Measurements from ENCODE around the gene GSC2. TPM values are rescaled to one million over a fixed set of nuclear protein-coding genes. Genes with fewer than 3 reads are reported as not detected.

GSC2 gene
- polyA plus RNA-seq, 3 donors = not detected

DNA sequence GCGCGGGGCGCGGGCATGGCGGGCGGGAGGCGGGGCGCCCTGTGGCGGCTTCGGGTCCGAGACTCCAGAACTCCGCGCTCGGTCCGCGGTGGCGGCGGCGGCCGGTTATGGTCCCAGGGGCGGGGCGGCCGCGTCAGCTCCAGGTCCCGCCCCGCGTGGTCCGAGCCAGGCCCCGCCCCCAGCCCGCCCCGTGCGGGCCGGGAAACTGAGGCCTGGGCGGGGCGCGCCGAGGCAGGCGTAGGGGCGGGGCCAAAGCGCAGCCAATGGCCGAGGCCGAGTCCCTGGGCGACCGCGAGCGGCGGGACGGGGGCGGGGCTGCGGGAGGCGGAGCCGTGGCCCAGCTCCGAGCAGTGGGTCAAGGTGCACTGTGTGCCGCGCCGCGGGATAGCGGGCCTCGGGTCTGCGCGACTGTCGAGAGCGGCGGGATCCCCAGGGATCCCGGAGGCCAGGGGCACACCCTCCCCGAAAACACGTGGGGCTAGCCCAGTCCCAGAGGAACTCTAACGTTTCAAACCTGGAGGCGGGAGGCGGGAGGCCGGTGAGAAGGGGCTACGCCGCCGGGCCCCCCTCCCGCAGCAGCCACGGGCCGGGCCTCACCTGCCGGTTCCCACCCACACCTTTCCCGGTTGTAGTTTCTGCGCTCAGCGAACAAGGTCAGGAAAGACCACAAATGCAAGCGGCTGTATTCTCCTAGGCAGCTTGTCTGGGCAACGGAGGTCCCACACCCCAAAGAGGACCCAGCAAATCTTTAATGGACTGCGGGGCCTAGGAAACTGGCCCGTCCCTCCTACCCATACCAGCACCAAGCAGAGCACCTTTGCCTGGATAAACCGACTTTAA lies 28.8 kb upstream of the GSC2 start, which contains the start of gene SLC25A1:
Gene SLC25A1 (minus strand): TSS at position 80 of the 840 bp plus-strand sequence. CDS start 63 bp downstream, at position 17.
- DNase-seq = peak; percentile 87

DNA sequence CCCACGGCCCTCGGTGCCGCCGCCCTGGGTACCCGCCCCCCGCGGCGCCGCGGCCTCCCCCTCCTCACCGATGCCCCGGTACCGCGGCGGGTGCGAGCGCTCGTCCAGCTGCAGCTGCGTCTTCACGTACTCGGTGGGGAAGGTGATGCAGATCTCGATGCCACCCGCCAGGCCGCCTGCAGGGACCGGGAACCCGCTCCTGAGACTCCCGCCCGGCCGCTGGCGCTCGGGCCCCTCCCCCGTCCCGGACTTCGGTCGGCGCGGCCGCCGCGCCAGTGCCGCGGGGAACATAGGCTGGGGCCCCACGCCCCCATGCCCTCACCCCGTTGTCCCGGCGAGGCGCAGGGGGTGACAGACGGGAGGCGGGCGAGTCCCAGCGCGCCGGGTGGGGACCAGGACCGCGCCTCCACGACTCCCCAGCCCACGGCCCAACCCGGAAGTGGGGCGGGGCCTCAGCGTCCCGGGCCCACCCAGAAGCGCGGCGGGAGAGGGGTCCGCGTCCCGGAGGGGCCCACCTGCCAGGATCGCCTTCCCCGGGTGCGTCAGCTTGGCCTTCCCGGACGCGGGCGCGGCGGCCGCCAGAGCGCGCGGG lies 28.1 kb upstream of the GSC2 start:
- peak; percentile 40 for DNase-seq

GRCh38 chr22:19177164-19178064 lies 27.3 kb upstream of the GSC2 start:
- no peak for DNase-seq

- DNase-seq = no peak
Measured at GRCh38 chr22:19176732-19177131, 26.6 kb upstream of the GSC2 start.

DNA sequence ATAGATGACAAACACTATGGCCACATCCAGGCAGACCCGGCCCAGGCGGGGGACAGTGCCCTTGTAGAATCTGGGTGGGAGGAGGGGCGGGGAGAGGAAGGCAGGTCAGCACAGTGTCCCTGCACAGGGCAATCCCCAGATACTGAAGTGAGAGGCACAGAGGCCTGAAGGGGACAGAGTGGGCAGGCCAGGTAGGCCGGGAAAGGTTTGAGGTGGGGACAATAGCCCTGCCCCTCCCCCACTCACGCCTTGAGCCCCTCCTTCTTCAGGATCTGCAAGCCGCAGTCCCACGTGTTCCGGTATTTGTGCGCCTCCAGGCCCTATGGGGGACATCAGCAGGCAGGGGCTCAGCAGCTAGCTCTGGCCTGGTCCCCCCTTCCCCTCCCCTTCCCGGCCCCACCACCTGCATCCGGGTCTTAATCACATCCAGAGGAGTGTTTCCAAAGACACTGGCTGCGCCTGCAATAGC lies 26.1 kb upstream of the GSC2 start:
- no peak for DNase-seq

- no peak for DNase-seq
Measured at GRCh38 chr22:19175602-19176174, 25.6 kb upstream of the GSC2 start.

GRCh38 chr22:19175026-19175601 lies 25.0 kb upstream of the GSC2 start:
- DNase-seq = no peak

GRCh38 chr22:19174106-19175025 lies 24.3 kb upstream of the GSC2 start:
- no peak for DNase-seq

- no peak for DNase-seq
Measured at GRCh38 chr22:19173047-19174035, 23.2 kb upstream of the GSC2 start.

- no peak for DNase-seq
Measured at GRCh38 chr22:19172213-19173046, 22.3 kb upstream of the GSC2 start.

DNA sequence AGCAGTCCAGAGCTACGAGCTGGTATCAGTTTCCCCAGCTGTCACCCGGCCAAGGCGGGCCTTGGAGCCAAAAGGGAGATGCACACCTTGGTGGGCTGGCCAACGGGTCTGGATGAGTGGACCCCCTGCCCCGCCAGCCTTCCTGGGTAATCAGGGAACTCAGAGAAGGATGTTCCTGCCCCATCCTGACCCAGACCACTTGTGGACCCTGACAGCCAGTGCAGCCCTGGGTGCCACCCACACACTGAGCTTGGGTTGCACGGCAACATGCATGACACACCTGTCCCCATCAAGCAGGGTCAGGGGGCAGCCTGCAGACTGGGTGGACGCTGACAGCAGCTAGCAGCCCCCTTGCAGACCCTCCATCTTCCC lies 19.8 kb upstream of the GSC2 start:
- no peak for DNase-seq

GRCh38 chr22:19169002-19169946 lies 19.2 kb upstream of the GSC2 start:
- DNase-seq = no peak

DNA sequence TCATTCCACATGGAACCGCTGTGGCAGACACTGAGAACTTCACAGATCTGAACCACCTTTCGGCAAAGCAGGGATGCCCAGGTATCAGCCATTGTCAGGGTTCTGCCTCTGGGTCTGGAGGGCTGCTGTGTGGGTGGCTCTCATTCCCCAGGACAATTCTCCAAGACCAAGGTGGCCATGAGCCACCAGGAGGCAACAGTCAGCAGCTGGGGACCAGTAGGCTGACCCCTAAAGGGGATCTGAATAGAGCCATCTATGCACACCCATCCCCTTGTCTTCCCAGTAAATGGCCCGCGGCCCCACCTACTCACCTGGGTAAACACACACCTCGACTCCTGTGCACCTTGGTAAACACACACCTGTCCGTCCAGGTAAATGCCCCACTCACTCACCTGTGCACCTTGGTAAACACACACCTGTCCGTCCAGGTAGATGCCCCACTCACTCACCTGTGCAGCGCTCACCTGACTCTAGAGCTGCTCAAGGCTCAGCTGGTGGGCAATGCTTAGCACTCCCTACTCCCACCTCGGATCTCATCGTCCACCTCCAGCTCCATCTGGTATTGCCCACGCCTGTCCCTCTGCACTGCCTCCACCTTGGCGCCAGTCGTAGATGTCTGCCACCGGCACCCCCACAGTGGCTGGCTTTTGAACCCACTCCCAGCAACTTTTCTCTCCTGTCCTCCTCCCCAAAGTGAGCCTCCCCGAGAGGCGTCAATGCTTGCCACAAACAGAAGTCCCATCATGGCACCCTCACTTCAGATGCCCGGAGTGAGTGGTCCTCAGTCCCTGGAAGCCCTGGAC lies 18.2 kb upstream of the GSC2 start:
- no peak for DNase-seq

GRCh38 chr22:19167106-19167869 lies 17.2 kb upstream of the GSC2 start:
- no peak for DNase-seq

DNA sequence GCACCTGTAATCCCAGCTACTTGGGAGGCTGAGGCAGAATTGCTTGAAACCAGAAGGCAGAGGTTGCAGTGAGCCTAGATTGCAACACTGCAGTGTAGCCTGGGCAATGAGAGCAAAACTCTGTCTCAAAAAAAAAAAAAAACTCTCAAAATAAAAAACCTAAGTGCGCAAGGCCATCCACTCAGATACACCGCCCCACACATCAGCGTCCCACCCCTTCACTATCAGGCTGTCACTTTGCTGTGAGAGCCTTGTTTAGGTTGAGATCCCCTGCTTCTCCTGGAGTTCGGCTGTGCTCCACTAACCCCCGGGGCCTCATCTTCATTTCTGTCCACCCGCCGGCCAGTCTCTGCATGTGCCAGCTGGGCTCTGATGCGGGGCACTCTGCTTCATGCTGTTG lies 16.3 kb upstream of the GSC2 start:
- DNase-seq = no peak

All from renal pelvis (tissue), 4 donors.